Heart left ventricle (tissue), 13 donors: Measurements from ENCODE around the gene TTC23.

Experiments used
- POLR2A ChIP-seq, 2 donors: fragments of 450-650 bp; IDR thresholded peaks; one replicate each; pipeline ENCODE4 v1.6.1; 2017; ENCODE audit warnings: antibody characterized with exemption in 2 of 2, mild to moderate bottlenecking in 2 of 2, moderate library complexity in 2 of 2
- TF ChIP-seq, protein P1 (sequence below), 12 donors: fragments of 200-600 bp; sonication (generic) in 4 of 12; IDR thresholded peaks; one replicate each; pipeline versions ENCODE4 v1.5.0 to v1.8.0; 2018 to 2022; ENCODE audit warnings: antibody characterized with exemption in 12 of 12, mild to moderate bottlenecking in 5 of 12
- donor health status: ischemic (EF 13 %, LVEDD 7.1; RV severe dilation, severe dysfunction).
- donor health status: DM: no; HTN: yes; CAD: no.
- donor health status: DM: no; HTN: no; CAD: no.
- donor health status: ischemic (EF 25% LVEDD 6.9; RV normal size, moderate dysfunction).
- donor health status: ischemic (EF 25% LVEDD 5.7; RV mildly dilated, moderate dysfunction).
- donor health status: ischemic (EF 35%, LVEDD 5.7; RV mildly dilated, moderate dysfunction).
- donor health status: nonischemic (EF 11% LVEDD 7.7; RV severe dilation, severe dysfunction).
- donor health status: DM: yes; HTN: yes; CAD: no.
- donor health status: PGD.
- donor health status: ischemic (EF 29% LVEDD 5.4; RV normal size, mild dysfunction).
- donor health status: nonischemic (EF 23%, LVEDD 6.1; RV moderate dilation, normal function).

DNA sequence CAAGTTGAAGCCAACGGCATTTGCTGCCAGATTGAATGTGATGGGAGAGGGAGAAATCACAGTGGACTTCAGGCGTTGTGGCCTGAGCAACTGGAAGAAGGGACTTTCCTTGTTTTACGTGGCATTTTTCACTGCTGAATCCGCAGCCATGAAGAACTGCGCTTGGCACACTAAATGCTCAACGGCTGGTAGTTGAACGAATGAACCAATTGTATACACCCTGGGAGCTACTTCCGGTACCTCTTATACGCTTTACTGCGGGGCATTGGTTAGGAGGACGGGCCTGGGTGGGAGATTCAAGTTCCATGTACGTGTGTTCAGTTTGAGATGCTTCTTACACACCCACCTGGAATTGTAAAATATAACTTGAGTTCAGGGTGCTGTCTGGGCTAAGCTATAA, 139.3 kb downstream of the TTC23 start:
- TF ChIP-seq, protein P1, sequence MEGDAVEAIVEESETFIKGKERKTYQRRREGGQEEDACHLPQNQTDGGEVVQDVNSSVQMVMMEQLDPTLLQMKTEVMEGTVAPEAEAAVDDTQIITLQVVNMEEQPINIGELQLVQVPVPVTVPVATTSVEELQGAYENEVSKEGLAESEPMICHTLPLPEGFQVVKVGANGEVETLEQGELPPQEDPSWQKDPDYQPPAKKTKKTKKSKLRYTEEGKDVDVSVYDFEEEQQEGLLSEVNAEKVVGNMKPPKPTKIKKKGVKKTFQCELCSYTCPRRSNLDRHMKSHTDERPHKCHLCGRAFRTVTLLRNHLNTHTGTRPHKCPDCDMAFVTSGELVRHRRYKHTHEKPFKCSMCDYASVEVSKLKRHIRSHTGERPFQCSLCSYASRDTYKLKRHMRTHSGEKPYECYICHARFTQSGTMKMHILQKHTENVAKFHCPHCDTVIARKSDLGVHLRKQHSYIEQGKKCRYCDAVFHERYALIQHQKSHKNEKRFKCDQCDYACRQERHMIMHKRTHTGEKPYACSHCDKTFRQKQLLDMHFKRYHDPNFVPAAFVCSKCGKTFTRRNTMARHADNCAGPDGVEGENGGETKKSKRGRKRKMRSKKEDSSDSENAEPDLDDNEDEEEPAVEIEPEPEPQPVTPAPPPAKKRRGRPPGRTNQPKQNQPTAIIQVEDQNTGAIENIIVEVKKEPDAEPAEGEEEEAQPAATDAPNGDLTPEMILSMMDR (IDR thresholded peaks at IDR 0.05), result no peak
- no peak for TF ChIP-seq POLR2A (IDR thresholded peaks at IDR 0.05)
